ENCODE data around the gene POFUT2.

- TF ChIP-seq CTCF (conservative IDR thresholded peaks at IDR 0.05; ENCODE audit: low read length) = no peak
- TF ChIP-seq EZH2phosphoT487 (IDR thresholded peaks at IDR 0.05; ENCODE audit: borderline replicate concordance, low read depth, low read length) = no peak
These were observed 70.7 kb downstream of the POFUT2 start for GRCh38 chr21:45217010-45217409.
